Dendritic cell treated with granulocyte-macrophage colony-stimulating factor and Interleukin-4, amounts not matched to agents 40 ng/mL and 50 ng/mL, for 4 days (primary cell): ENCODE results near the gene FRS2.
A peak's percentile ranks its signal among the peaks of the same experiment; 100 is the strongest.

Experiments
- H3K27ac Mint-ChIP-seq: one replicate; pipeline ENCODE4 v1.8.0; 2022; ENCODE audit warnings: mild to moderate bottlenecking, mixed read lengths
- H3K27me3 Mint-ChIP-seq: one replicate; pipeline ENCODE4 v1.8.0; 2022; ENCODE audit warnings: mild to moderate bottlenecking, mixed read lengths
- H3K36me3 Mint-ChIP-seq: one replicate; pipeline ENCODE4 v1.8.0; 2022; ENCODE audit warnings: low read depth, mixed read lengths
- H3K4me1 Mint-ChIP-seq: one replicate; pipeline ENCODE4 v1.8.0; 2022; ENCODE audit warnings: low read depth, mixed read lengths
- H3K4me3 Mint-ChIP-seq: one replicate; pipeline ENCODE4 v1.8.0; 2022; ENCODE audit warnings: mild to moderate bottlenecking, moderate library complexity, mixed read lengths
- H3K9me3 Mint-ChIP-seq: one replicate; pipeline ENCODE4 v1.8.0; 2022; ENCODE audit warnings: mixed read lengths
- intact Hi-C: fragments of 100-400 bp; cut with micrococcal nuclease; formaldehyde crosslinking; loops from one replicate; pipeline ENCODE4 v1.15.0; 2022

FRS2 gene

GRCh38 chr12:69473262-69473661 lies 3.1 kb downstream of the FRS2 start:
- no peak overlapping the region for H3K27ac Mint-ChIP-seq
- peaks cover 42% of the 10 kb centered on the region for H3K4me1 Mint-ChIP-seq
- peaks cover 27% of the 10 kb centered on the region for H3K36me3 Mint-ChIP-seq
- H3K9me3 Mint-ChIP-seq, result no peaks in the 10 kb centered on the region
- no peaks in the 10 kb centered on the region for H3K27me3 Mint-ChIP-seq
- no peak overlapping the region for H3K4me3 Mint-ChIP-seq
- intact Hi-C loops, result loop anchor here (5.0 kb wide), 1 partner anchor 89 kb away; no protein-coding TSS in a partner anchor

DNA sequence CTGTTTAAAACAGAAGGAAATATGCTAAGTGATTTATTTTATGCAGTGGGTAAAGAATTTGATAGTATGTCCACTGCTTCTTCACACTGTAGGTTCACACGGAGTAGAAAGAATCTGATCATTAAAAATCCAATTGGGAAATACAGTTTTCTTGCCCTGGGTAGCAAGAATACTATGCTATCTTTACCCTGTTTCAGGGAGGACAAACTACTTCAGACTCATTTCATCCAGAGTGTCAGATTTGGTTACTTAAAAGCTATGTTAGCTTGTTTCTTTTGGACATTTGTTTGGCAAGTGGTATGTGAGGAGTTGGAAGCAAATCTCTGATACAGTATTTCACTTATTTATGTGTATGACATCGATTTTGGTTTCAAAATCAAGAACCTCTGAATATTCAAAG lies 4.3 kb downstream of the FRS2 start:
- Mint-ChIP-seq H3K4me1 (peaks cover 43% of the 10 kb centered on the region), H3K9me3 (no peaks in the 10 kb centered on the region), H3K27me3 (no peaks in the 10 kb centered on the region), H3K27ac (no peak overlapping the region), H3K36me3 (peaks cover 27% of the 10 kb centered on the region), H3K4me3 (no peak overlapping the region)
- intact Hi-C loops, result loop anchor here (5.0 kb wide), 1 partner anchor 88 kb away; no protein-coding TSS in a partner anchor

- Mint-ChIP-seq H3K27ac (no peak overlapping the region), H3K9me3 (no peaks in the 10 kb centered on the region), H3K4me3 (no peak overlapping the region), H3K4me1 (peaks cover 52% of the 10 kb centered on the region), H3K36me3 (peaks cover 22% of the 10 kb centered on the region), H3K27me3 (no peaks in the 10 kb centered on the region)
- intact Hi-C loops, result no loop called here
Observed at GRCh38 chr12:69475237-69475975, 5.2 kb downstream of the FRS2 start.

DNA sequence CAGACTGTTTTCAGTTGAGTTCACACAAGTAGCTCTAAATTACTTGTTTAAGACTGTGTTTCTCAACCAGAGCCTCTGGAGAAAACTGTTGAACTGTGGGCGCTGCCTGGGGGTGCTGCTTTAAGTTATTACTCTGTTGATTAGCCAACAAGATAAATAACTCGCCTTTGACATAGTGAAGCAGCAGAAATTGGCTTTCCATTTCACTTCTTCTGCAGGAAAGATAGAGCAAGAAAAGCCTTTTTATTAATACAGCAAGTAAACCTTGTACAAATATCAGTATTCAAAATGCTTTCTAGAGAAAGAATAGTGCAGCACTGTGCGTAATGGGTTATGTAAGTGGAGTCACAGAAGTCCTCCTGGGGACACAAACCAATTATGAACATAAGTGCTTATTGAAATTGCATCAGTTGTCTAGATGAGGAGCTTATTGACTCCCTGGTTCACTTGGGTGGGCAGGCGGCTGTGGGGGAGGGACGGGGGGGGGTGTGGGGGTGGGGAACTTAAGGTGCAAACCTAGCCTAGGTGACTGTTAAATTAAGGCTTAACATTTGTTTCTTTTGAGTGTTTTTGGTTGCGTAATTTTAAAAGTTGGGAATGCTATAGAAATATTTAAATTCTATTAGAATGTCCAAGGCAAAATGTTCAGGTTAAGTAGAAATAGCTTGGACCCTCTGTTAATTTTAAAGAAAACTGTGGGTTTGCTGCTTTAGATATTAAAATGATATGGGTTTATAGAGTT lies 6.3 kb downstream of the FRS2 start:
- intact Hi-C loops, result no loop called here
- no peak overlapping the region for H3K27ac Mint-ChIP-seq

DNA sequence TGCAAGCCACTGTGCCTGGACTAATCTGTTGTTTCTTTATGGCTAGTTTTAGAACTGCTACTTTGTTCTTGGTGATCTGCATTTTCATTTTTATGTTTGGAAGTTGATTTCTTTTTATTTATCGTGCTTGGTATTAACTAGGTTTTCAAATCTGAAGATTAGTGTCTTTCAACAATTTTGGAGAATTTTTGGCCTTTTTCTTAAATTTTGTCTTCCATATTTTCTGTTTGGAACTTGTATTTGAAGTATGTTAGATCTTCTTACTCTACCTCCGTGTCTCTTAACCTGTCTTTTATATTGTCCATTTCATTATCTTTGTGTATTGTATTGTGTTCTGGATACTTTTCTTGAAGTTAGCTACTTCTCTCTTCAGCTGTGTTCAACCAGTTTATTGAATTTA lies 9.5 kb downstream of the FRS2 start:
- H3K36me3 Mint-ChIP-seq, result peaks cover 11% of the 10 kb centered on the region
- no peaks in the 10 kb centered on the region for H3K27me3 Mint-ChIP-seq
- no peaks in the 10 kb centered on the region for H3K9me3 Mint-ChIP-seq
- no peak overlapping the region for H3K27ac Mint-ChIP-seq
- peaks cover 15% of the 10 kb centered on the region for H3K4me1 Mint-ChIP-seq
- intact Hi-C loops, result no loop called here
- no peak overlapping the region for H3K4me3 Mint-ChIP-seq

More for the DNA sequence above, 6.3 kb downstream of the FRS2 start:
- Mint-ChIP-seq H3K36me3 (peaks cover 18% of the 10 kb centered on the region), H3K4me1 (peaks cover 45% of the 10 kb centered on the region), H3K4me3 (no peak overlapping the region), H3K27me3 (no peaks in the 10 kb centered on the region), H3K9me3 (no peaks in the 10 kb centered on the region)

DNA sequence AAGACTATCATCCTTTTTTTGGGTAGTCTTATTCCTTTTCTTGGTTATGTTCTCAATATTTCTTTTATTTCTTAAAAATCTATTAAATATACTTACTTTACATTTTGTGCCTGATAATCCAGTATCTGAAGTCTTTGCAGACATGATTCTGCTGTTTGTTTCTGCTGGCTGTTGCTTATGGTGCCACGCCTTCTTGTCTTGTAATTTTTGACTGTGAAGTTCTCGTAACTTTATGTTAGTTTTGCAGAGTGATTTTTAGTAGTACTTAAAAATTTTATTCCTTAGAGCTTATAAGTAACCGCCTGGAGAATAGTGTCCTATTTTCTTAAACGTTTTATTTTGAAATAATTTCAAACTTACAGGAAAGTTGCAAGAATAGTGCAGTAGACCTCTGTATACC lies 10.5 kb downstream of the FRS2 start:
- peaks cover 9% of the 10 kb centered on the region for H3K4me1 Mint-ChIP-seq
- H3K4me3 Mint-ChIP-seq, result no peak overlapping the region
- H3K27me3 Mint-ChIP-seq, result no peaks in the 10 kb centered on the region
- no peak overlapping the region for H3K27ac Mint-ChIP-seq
- H3K36me3 Mint-ChIP-seq, result peaks cover 17% of the 10 kb centered on the region
- no peaks in the 10 kb centered on the region for H3K9me3 Mint-ChIP-seq
- intact Hi-C loops, result no loop called here

DNA sequence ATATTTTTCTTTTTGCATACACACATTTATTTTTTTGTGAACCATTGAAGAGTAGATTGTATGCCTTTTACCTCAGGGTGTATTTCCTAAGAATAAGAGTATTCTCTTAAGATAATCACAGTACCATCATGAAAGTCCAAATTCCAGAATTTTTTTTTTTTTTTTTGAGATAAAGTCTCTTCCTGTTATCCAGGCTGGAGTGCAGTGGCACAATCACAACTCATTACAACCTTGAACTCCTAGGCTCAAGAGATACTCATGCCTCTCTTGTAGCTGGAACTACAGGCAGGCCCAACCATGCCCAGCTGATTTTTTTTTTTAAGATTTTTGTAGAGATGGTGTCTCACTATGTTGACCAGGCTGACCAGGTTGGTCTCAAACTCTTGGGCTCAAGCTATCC lies 10.9 kb downstream of the FRS2 start:
- Mint-ChIP-seq H3K9me3 (no peaks in the 10 kb centered on the region), H3K27me3 (no peaks in the 10 kb centered on the region), H3K4me1 (peaks cover 9% of the 10 kb centered on the region), H3K4me3 (no peak overlapping the region), H3K27ac (no peak overlapping the region), H3K36me3 (peaks cover 17% of the 10 kb centered on the region)
- intact Hi-C loops, result no loop called here

GRCh38 chr12:69483700-69484099 lies 13.5 kb downstream of the FRS2 start:
- Mint-ChIP-seq H3K36me3 (peaks cover 39% of the 10 kb centered on the region), H3K9me3 (peaks cover 17% of the 10 kb centered on the region), H3K4me3 (no peak overlapping the region), H3K27me3 (no peaks in the 10 kb centered on the region), H3K4me1 (peaks cover 9% of the 10 kb centered on the region), H3K27ac (no peak overlapping the region)
- intact Hi-C loops, result no loop called here

- Mint-ChIP-seq H3K27me3 (no peaks in the 10 kb centered on the region), H3K27ac (no peak overlapping the region), H3K4me3 (no peak overlapping the region), H3K9me3 (peaks cover 17% of the 10 kb centered on the region), H3K36me3 (peaks cover 39% of the 10 kb centered on the region), H3K4me1 (peaks cover 9% of the 10 kb centered on the region)
- intact Hi-C loops, result no loop called here
Observed at GRCh38 chr12:69484428-69484827, 14.2 kb downstream of the FRS2 start.

GRCh38 chr12:69490920-69491643 lies 20.9 kb downstream of the FRS2 start:
- H3K27me3 Mint-ChIP-seq, result no peaks in the 10 kb centered on the region
- H3K4me3 Mint-ChIP-seq, result no peak overlapping the region
- H3K27ac Mint-ChIP-seq, result no peak overlapping the region
- H3K4me1 Mint-ChIP-seq, result peaks cover 5% of the 10 kb centered on the region
- H3K36me3 Mint-ChIP-seq, result peaks cover 36% of the 10 kb centered on the region
- intact Hi-C loops, result no loop called here
- peaks cover 17% of the 10 kb centered on the region for H3K9me3 Mint-ChIP-seq

DNA sequence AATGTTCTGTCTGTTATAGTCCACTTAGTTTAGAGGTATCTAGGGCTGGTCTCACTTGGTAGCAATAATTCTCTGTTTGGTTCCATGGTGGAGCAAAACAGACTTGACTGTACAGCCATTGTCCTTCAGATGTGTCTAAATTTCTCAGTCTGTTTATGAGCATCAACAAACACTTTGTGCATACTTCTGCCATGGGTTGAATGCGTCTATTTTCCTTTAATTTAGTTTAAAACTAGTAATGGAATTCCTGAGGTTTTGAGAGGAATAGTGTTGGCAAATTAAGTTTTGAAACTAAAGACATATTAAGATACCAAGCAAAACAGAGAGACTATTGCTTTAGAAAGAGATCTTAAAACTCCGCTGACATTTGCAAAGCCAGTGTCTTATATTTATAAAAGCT lies 22.6 kb downstream of the FRS2 start:
- Mint-ChIP-seq H3K4me3 (no peak overlapping the region), H3K9me3 (peaks cover 7% of the 10 kb centered on the region), H3K27ac (no peak overlapping the region), H3K4me1 (peaks cover 15% of the 10 kb centered on the region), H3K36me3 (peaks cover 21% of the 10 kb centered on the region), H3K27me3 (no peaks in the 10 kb centered on the region)
- intact Hi-C loops, result no loop called here

DNA sequence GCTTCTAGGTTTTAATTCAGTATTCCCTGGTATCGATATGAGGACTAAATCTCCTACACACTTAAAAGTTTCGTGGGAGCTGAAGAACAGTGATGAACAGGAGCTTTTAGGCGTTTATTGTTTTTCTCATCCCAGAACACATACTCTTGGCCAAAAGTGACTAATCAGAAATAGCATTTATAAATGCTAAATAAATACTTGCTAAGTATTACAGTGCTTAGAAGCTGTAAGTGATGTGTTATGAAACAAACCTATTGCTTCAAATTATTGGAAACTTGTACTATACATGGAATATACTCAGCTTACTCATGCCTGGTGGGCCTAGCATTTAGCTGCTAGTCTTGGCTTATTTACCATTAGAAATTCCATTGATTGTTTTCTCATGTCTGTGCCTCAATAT lies 24.9 kb downstream of the FRS2 start:
- peaks cover 15% of the 10 kb centered on the region for H3K36me3 Mint-ChIP-seq
- no peak overlapping the region for H3K4me3 Mint-ChIP-seq
- H3K27me3 Mint-ChIP-seq, result no peaks in the 10 kb centered on the region
- peaks cover 19% of the 10 kb centered on the region for H3K4me1 Mint-ChIP-seq
- peaks cover 5% of the 10 kb centered on the region for H3K9me3 Mint-ChIP-seq
- H3K27ac Mint-ChIP-seq, result no peak overlapping the region
- intact Hi-C loops, result no loop called here

GRCh38 chr12:69497308-69498026 lies 27.3 kb downstream of the FRS2 start:
- Mint-ChIP-seq H3K4me1 (peaks cover 21% of the 10 kb centered on the region), H3K36me3 (peaks cover 1% of the 10 kb centered on the region), H3K9me3 (peaks cover 5% of the 10 kb centered on the region), H3K27me3 (no peaks in the 10 kb centered on the region), H3K4me3 (no peak overlapping the region), H3K27ac (peak overlapping the region; percentile 72)
- intact Hi-C loops, result no loop called here
